Esophagus muscularis mucosa (tissue), 4 donors: Measurements from ENCODE around the gene TBC1D9B. TPM values are rescaled to one million over a fixed set of nuclear protein-coding genes. Genes with fewer than 3 reads are reported as not detected.
A peak's percentile ranks its signal among the peaks of the same experiment; 100 is the strongest.

ENCODE experiments used
- DNase-seq: peaks from one replicate; pipeline ENCODE4 v3.0.0-alpha.2; 2017; ENCODE audit errors: extremely low spot score
- H3K27ac ChIP-seq, 4 donors: fragments of 200-600 bp; sonication (generic); replicated peaks in 1 of 4; 1 replicate in 3 of 4; 2 replicates in 1 of 4; pipeline ENCODE4 v1.5.1; 2016 to 2019; ENCODE audit warnings: mild to moderate bottlenecking in 1 of 4
- H3K27me3 ChIP-seq, 4 donors: fragments of 200-600 bp; sonication (generic); one replicate each; pipeline versions ENCODE4 v1.5.1 to v1.6.0; 2016 to 2019
- H3K36me3 ChIP-seq, 4 donors: fragments of 200-600 bp; sonication (generic); one replicate each; pipeline ENCODE4 v1.5.1; 2016 to 2019
- H3K4me1 ChIP-seq, 4 donors: fragments of 200-600 bp; sonication (generic); one replicate each; pipeline ENCODE4 v1.5.1; 2016 to 2019
- H3K4me3 ChIP-seq, 4 donors: fragments of 200-600 bp; sonication (generic); 1 replicate in 2 of 4; 2 replicates in 2 of 4; pipeline ENCODE4 v1.5.1; 2016 to 2019; ENCODE audit warnings: mild to moderate bottlenecking in 4 of 4, moderate library complexity in 1 of 4
- H3K9me3 ChIP-seq, 4 donors: fragments of 200-600 bp; sonication (generic); 1 replicate in 3 of 4; 2 replicates in 1 of 4; pipeline ENCODE4 v1.5.1; 2016 to 2019
- CTCF ChIP-seq, 3 experiments: fragments of 200-600 bp in 2 of 3; fragments of 450-650 bp in 1 of 3; sonication (generic) in 2 of 3; IDR thresholded peaks; one replicate each; pipeline ENCODE4 v1.5.1; 2017 to 2019; ENCODE audit warnings: antibody characterized with exemption in 3 of 3, mild to moderate bottlenecking in 2 of 3, moderate library complexity in 1 of 3
- EP300 ChIP-seq: sonication (generic); formaldehyde crosslinking; IDR thresholded peaks from one replicate; pipeline ENCODE4 v1.6.1; 2017; ENCODE audit warnings: antibody characterized with exemption
- POLR2A ChIP-seq: fragments of 450-650 bp; IDR thresholded peaks from one replicate; pipeline ENCODE4 v1.6.1; 2017; ENCODE audit warnings: antibody characterized with exemption, moderate library complexity, mild to moderate bottlenecking, low read depth
- POLR2AphosphoS5 ChIP-seq, 2 donors: sonication (generic); formaldehyde crosslinking; IDR thresholded peaks; one replicate each; pipeline ENCODE4 v1.6.1; 2017; ENCODE audit warnings: antibody characterized with exemption in 2 of 2
- WGBS: methylation state at CpG from one replicate; pipeline ENCODE4 v1.1.5; 2018; 5-methylcytosine and 5-hydroxymethylcytosine counted together
- intact Hi-C: fragments of 100-400 bp; cut with DNase I; formaldehyde crosslinking; loops from one replicate; pipeline ENCODE4 v1.15.1; 2023
- total RNA-seq, 4 donors: library from RNA; depleted of rRNA; stranded (reverse); fragments of >200 nt; gene quantifications; one replicate each; pipeline versions ENCODE4 v1.1.0 to v1.2.1, GENCODE V29; 2016

TBC1D9B gene
- total RNA-seq, 4 donors from 2014 or later = 80.2 to 229 (median 143) TPM

- TF ChIP-seq POLR2A (no peak), POLR2AphosphoS5 (IDR thresholded peaks at IDR 0.05) (no peak), EP300 (no peak), CTCF (IDR thresholded peaks at IDR 0.05) (no peak)
- DNase-seq = no peak
- no peaks in the 10 kb centered on the region for H3K27me3 ChIP-seq
- peaks cover 10 to 21% (median 14%) of the 10 kb centered on the region in 4 donors for H3K36me3 ChIP-seq
- peak overlapping the region; percentile 91 to 97 (median 92) for H3K4me3 ChIP-seq
- WGBS = under 1% methylated on average over 28 of the region's 32 CpGs
- intact Hi-C loops = loop anchor here (5.0 kb wide), 2 partner anchors 36 to 51 kb away; partner anchors contain the start of genes MGAT4B and SQSTM1
- no peaks in the 10 kb centered on the region for H3K9me3 ChIP-seq
- H3K4me1 ChIP-seq = peaks cover 11 to 38% (median 31%) of the 10 kb centered on the region in 4 donors
- H3K27ac ChIP-seq = peak overlapping the region; percentile 87 to 95 (median 94)
These were observed 49.5 kb downstream of the TBC1D9B start for GRCh38 chr5:179858241-179858585.

- intact Hi-C loops = no loop called here
These were observed 53.3 kb downstream of the TBC1D9B start for GRCh38 chr5:179854356-179854755.

GRCh38 chr5:179852993-179853547, 54.6 kb downstream of the TBC1D9B start:
- 84% methylated on average over 8 of the region's 8 CpGs for WGBS
- intact Hi-C loops = no loop called here

More at GRCh38 chr5:179854356-179854755, 53.3 kb downstream of the TBC1D9B start:
- 96% methylated on average over 8 of the region's 8 CpGs for WGBS
- H3K9me3 ChIP-seq = no peaks in the 10 kb centered on the region
- TF ChIP-seq POLR2A (no peak), CTCF (IDR thresholded peaks at IDR 0.05) (no peak), POLR2AphosphoS5 (IDR thresholded peaks at IDR 0.05) (no peak), EP300 (no peak)
- H3K27me3 ChIP-seq = no peaks in the 10 kb centered on the region
- H3K4me1 ChIP-seq = peaks cover 6 to 25% (median 23%) of the 10 kb centered on the region in 4 donors
- no peak for DNase-seq
- H3K27ac ChIP-seq = no peak overlapping the region
- H3K36me3 ChIP-seq = peaks cover 35 to 47% (median 39%) of the 10 kb centered on the region in 4 donors
- no peak overlapping the region for H3K4me3 ChIP-seq

GRCh38 chr5:179841621-179842020, 66.1 kb downstream of the TBC1D9B start:
- TF ChIP-seq EP300 (no peak), POLR2A (no peak), POLR2AphosphoS5 (IDR thresholded peaks at IDR 0.05) (no peak), CTCF (IDR thresholded peaks at IDR 0.05) (no peak)
- intact Hi-C loops = no loop called here
- 97% methylated on average over 8 of the region's 9 CpGs for WGBS
- no peak overlapping the region for H3K27ac ChIP-seq
- H3K9me3 ChIP-seq = peaks cover 0 to 9% (median 0%) of the 10 kb centered on the region in 4 donors
- peaks cover under 1 to 5% (median 3%) of the 10 kb centered on the region in 4 donors for H3K4me1 ChIP-seq
- peaks cover 44 to 92% (median 71%) of the 10 kb centered on the region in 4 donors for H3K36me3 ChIP-seq
- no peaks in the 10 kb centered on the region for H3K27me3 ChIP-seq
- no peak overlapping the region for H3K4me3 ChIP-seq
- no peak for DNase-seq

More at GRCh38 chr5:179852993-179853547, 54.6 kb downstream of the TBC1D9B start:
- peaks cover 6 to 22% (median 19%) of the 10 kb centered on the region in 4 donors for H3K4me1 ChIP-seq
- no peaks in the 10 kb centered on the region for H3K27me3 ChIP-seq
- TF ChIP-seq POLR2AphosphoS5 (IDR thresholded peaks at IDR 0.05) (no peak), POLR2A (no peak), EP300 (no peak), CTCF (IDR thresholded peaks at IDR 0.05) (no peak)
- no peak overlapping the region for H3K4me3 ChIP-seq
- H3K27ac ChIP-seq = no peak overlapping the region
- DNase-seq = no peak
- no peaks in the 10 kb centered on the region for H3K9me3 ChIP-seq
- peaks cover 43 to 60% (median 52%) of the 10 kb centered on the region in 4 donors for H3K36me3 ChIP-seq
